GM21529 (cell line): ENCODE results near the gene B3GAT3.
"Not testable (repeated sequence)": the region's sequence is repeated elsewhere in the genome, so short reads cannot be mapped to it uniquely, and the experiment has no call there.

ENCODE experiments used
- ATAC-seq: cut with Tn5 transposase; IDR thresholded peaks from one replicate; pipeline ENCODE4 v1.9.1; 2021; ENCODE audit not compliant: unreplicated experiment

Gene B3GAT3

GRCh38 chr11:62621567-62622470 lies at the start of gene B3GAT3:
Gene B3GAT3, minus strand, starts transcription at chr11:62621986. Its CDS starts 39 bp downstream, at chr11:62621947.
- peak; percentile 91 for ATAC-seq

- peak; percentile 8 for ATAC-seq
These were observed 49.4 kb upstream of the B3GAT3 start for GRCh38 chr11:62671236-62671607.

GRCh38 chr11:62669420-62670161 lies 47.8 kb upstream of the B3GAT3 start:
- no peak for ATAC-seq

GRCh38 chr11:62667460-62667859 lies 45.7 kb upstream of the B3GAT3 start:
- ATAC-seq: no peak

GRCh38 chr11:62666259-62666926 lies 44.6 kb upstream of the B3GAT3 start:
- ATAC-seq: no peak

GRCh38 chr11:62665599-62666258 lies 43.9 kb upstream of the B3GAT3 start:
- peak; percentile 12 for ATAC-seq

GRCh38 chr11:62665075-62665598 lies 43.4 kb upstream of the B3GAT3 start, which contains the start of the genes C11orf98 and CSKMT:
Gene C11orf98, minus strand, starts transcription at chr11:62665210. Its CDS starts 41 bp downstream, at chr11:62665169.
Gene CSKMT, plus strand, starts transcription at chr11:62665312. Its CDS starts 568 bp downstream, at chr11:62665880.
- ATAC-seq: peak; percentile 75

GRCh38 chr11:62664405-62665074 lies 42.8 kb upstream of the B3GAT3 start:
- ATAC-seq: peak; percentile 39

- ATAC-seq: no peak
These were observed 35.1 kb upstream of the B3GAT3 start for GRCh38 chr11:62656796-62657429.

- ATAC-seq: no peak
These were observed 32.5 kb upstream of the B3GAT3 start for GRCh38 chr11:62654297-62654696.

GRCh38 chr11:62652161-62653006 lies 30.6 kb upstream of the B3GAT3 start:
- no peak for ATAC-seq

GRCh38 chr11:62650283-62650682 lies 28.5 kb upstream of the B3GAT3 start:
- ATAC-seq: not testable (repeated sequence)

GRCh38 chr11:62649486-62649885 lies 27.7 kb upstream of the B3GAT3 start:
- ATAC-seq: no peak

- no peak for ATAC-seq
These were observed 27.2 kb upstream of the B3GAT3 start for GRCh38 chr11:62648967-62649364.

- ATAC-seq: no peak
These were observed 26.6 kb upstream of the B3GAT3 start for GRCh38 chr11:62648185-62648966.

GRCh38 chr11:62647609-62648005 lies 25.8 kb upstream of the B3GAT3 start:
- no peak for ATAC-seq

GRCh38 chr11:62646825-62647608 lies 25.2 kb upstream of the B3GAT3 start:
- peak; percentile 1 for ATAC-seq
